Activated CD4-positive, alpha-beta T cell treated with anti-CD3 and anti-CD28 coated beads for 24 hours (primary cell): ENCODE data around the gene GNG12.

ENCODE experiments used
- DNase-seq, 2 donors: peaks; one replicate each; pipeline ENCODE4 v3.0.0-alpha.2; 2020; ENCODE audit warnings: low read depth in 2 of 2

Gene GNG12

DNA sequence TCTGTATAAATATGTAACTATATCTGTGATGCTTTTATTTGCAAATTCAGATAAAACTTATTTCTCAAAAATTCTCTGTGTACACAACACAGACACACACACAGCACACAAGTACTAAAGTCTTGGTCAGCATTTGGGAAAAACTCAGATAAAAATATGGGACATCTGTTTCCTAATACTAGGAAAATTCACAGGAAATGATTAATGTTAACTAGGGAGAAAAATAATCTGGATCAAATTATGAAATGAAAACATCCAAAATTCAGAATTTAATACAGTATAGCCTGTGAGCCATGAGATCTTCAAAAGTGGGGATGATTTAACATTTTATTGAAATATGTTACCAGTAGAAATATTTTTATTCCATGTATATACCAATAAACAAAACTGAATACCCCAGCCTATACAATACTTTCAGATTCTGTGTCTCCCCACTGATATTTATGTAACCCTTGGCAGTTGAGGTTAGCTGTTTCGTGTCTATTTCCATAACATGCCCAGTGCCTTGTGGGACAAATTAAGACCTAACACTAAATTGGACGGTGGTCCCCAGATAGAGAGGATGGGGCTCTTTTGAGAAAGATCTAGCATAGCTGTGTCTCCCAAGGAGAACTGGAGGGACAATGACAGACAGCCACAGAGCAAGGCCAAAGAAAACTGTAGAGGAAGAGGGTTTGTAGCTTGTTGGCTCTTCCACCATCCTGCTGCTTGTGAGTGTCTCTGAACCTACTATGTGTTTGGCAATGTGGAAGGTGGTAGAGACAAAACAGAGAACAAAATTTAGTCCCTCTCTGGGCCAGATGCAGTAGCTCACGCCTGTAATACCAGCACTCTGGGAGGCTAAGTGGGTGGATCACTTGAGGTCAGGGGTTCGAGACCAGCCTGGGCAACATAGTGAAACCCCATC, 47.2 kb downstream of the GNG12 start:
- DNase-seq, result no peak

GRCh38 chr1:67784545-67785186, 48.6 kb downstream of the GNG12 start:
- DNase-seq, result no peak

- no peak for DNase-seq
Observed at GRCh38 chr1:67780637-67781036, 52.6 kb downstream of the GNG12 start.

DNA sequence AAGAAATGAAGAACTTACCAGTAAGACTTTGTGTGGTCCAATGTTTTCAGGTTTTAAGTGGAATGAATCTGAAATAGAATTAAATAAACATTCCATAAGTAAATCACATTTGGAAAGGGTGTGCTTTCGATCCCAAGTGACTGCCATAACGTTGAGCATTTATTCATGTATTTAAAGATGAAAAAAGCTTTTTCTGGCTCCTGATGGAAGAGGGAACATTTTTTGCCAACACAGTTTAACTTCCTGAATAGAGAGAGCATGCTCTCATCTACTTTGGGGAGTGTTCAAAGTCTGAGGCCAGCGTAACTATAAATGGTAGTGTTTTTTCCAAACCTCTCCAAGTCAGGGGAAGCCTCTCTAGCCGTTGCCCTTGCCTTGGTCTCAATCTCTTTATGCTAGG, 55.8 kb downstream of the GNG12 start:
- no peak for DNase-seq

- no peak for DNase-seq
Observed at GRCh38 chr1:67777016-67777415, 56.3 kb downstream of the GNG12 start.

DNA sequence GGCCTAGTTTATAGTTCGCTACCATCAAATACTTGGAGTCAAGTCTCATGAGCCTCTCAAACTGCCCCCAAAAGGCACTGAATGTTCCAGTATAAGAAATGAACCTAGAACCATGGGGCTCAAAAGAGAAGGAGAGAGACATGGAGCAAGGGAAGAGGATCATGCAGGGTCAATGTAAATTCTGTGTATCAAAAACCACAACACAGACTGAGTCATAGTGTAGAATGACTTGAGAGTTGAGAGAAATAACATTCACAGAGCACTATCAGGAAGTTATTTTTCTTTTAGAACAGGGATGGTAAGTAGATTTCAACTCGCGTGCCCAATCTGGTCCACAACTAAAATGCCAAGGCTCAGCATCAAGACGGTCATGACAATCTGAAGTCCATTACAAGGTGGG, 59.8 kb downstream of the GNG12 start:
- DNase-seq, result no peak

DNA sequence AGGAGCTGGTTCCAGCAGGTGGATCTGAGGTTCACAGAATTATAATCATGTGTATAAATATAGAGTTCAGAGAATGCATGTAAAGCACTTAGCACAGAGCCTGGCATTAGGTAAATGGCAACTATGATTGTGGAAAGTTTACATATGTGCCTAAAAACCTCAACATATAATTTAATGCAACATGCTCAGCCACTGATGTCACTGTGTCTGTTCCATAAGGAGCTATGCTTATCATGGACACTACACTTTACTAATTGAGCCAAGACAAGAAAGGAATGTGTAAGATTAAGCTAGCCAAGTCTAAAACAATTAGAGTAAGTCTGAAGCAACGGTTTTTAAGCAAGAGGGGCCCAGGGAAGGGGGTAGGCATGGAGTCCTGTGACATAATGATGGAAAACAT, 61.5 kb downstream of the GNG12 start:
- no peak for DNase-seq

GRCh38 chr1:67771152-67771551, 62.1 kb downstream of the GNG12 start:
- no peak for DNase-seq

- no peak for DNase-seq
Observed at GRCh38 chr1:67769633-67770256, 63.5 kb downstream of the GNG12 start.

GRCh38 chr1:67768480-67768879, 64.8 kb downstream of the GNG12 start:
- no peak for DNase-seq

GRCh38 chr1:67767103-67767782, 66.0 kb downstream of the GNG12 start:
- DNase-seq, result no peak

DNA sequence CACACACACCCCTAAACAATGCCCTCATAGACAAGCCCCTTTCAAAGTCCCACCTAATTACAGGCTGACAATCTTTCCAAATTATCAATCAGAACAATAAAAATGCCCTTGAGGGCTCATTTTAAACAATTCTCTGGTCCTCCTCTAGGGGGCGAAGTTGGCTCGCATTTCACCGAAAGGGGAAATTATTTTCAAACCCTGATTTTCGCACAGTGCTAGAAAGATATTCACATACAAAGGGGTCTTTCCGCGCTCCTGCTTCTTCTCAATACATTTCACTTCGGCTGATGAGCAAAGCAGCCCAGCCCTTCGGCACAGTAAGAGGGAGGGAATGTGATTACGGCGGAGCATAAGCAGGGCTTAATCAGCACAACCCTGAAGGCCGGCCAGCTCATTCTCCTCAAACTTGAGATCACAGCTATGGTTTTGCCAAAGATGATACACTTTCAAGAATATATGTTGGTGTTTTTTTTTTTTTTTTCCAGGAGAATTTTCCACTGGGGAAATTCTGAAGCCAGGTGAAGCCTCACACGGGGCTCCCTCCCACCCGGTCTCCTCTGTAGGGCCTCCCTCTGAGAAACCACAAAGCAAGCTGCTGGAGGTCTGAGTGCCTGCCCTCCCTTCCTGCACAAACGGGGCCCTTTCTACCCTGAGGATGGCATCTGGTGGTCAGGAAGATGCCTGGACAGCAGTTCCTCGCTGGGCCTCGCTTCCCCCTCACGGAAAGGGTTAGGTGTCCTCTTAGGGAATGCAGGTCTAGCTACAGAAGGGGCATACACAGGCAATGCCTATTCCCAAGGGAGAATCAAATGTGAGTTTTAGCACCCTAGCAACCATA, 66.9 kb downstream of the GNG12 start:
- DNase-seq, result peak; percentile 12 to 20

- no peak for DNase-seq
Observed at GRCh38 chr1:67764633-67765032, 68.6 kb downstream of the GNG12 start.

GRCh38 chr1:67761730-67762129, 71.5 kb downstream of the GNG12 start:
- DNase-seq, result no peak

GRCh38 chr1:67761091-67761490, 72.2 kb downstream of the GNG12 start:
- DNase-seq, result no peak

GRCh38 chr1:67760030-67760821, 73.0 kb downstream of the GNG12 start:
- DNase-seq, result peak; percentile 42 to 58

DNA sequence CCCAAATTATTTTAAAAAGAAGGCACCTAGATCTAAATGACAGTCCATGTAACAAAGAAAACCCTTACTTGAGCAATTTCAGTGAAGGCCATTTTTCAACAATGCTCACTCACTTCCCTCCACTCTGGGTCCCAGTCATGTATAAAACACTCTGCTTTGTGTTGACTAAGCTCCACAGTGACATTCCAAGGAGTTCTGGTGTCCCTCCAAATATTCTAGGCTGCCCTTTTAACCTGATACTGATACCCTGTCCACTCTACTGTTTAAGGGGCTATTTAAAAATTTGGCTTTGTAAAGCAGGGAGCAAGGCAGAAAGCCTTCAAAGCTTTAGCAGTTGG, 73.6 kb downstream of the GNG12 start:
- DNase-seq, result no peak

- no peak for DNase-seq
Observed at GRCh38 chr1:67759066-67759465, 74.2 kb downstream of the GNG12 start.

GRCh38 chr1:67755619-67756018, 77.6 kb downstream of the GNG12 start:
- no peak for DNase-seq

GRCh38 chr1:67755160-67755559, 78.1 kb downstream of the GNG12 start:
- DNase-seq, result no peak

DNA sequence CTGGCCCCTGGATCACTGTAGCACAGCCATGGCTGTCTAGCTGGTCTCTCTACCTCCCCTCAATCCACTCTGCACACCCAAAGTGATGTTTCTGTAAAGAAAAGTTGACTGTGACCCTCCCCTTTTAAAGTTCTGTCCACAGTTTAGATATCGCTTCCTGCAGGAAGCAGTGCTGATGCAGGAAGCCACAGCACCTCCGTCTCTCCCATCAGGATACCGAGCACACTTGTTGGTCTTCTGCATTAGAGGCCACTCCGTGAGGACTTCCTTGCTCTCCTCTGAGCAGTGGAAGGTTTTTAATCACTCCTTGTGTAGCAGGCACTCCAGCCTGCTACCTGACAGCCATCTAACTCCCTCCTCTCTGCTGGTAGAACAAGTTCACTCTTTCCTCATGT, 78.7 kb downstream of the GNG12 start:
- no peak for DNase-seq
